GM18868 (cell line): ENCODE results near the gene SAMD9L.

ENCODE experiments used
- ATAC-seq: cut with Tn5 transposase; IDR thresholded peaks from one replicate; pipeline ENCODE4 v1.9.1; 2021; ENCODE audit warnings: mild to moderate bottlenecking, moderate library complexity; ENCODE audit not compliant: unreplicated experiment

SAMD9L gene

GRCh38 chr7:93148144-93148543 lies at the start of gene SAMD9L:
TSS of gene SAMD9L (minus strand) at chr7:93148385. CDS start at chr7:93135971, 12,414 bp downstream.
- peak; percentile 67 for ATAC-seq

DNA sequence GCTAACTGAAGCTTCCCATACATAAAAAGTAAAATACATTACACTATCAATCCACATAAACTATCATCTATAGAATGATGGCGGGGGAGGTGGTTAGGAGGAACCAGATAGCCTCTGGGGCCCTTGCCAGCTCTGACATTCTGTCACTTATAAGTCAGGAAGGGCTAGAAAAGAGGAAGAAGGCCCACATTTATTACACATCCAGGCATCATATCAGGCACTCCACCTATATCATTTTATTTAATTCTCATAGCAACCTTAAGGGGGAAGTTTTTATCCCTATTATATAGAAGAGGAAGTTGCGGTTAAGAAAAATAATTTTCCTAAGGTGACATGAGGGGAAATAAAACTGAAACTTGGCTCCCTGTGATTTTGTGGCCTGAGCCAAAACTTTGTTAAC lies 48.2 kb upstream of the SAMD9L start:
- no peak for ATAC-seq

DNA sequence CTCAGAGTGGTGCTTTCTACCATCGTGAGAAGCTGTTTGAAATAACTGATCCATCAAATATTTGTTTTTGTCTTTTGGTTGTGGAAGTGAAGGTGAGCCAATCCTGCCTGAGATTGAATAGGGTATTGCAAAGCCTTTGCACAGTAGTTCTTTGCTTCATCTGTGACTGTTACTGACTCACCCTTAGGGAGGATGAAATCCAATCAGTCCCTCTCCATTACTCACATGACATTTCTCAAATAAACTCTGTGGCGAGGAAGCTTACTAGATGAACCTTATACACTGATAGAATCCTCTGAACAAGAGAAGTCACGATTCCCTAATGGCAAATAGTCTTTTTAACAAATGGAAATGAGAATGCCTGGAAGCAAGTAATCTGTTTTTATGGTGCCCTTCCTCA lies 46.2 kb upstream of the SAMD9L start:
- ATAC-seq, result no peak

- no peak for ATAC-seq
Observed at GRCh38 chr7:93188870-93189634, 40.9 kb upstream of the SAMD9L start.

GRCh38 chr7:93185303-93186027 lies 37.3 kb upstream of the SAMD9L start:
- no peak for ATAC-seq

- no peak for ATAC-seq
Observed at GRCh38 chr7:93179173-93179572, 31.0 kb upstream of the SAMD9L start.

DNA sequence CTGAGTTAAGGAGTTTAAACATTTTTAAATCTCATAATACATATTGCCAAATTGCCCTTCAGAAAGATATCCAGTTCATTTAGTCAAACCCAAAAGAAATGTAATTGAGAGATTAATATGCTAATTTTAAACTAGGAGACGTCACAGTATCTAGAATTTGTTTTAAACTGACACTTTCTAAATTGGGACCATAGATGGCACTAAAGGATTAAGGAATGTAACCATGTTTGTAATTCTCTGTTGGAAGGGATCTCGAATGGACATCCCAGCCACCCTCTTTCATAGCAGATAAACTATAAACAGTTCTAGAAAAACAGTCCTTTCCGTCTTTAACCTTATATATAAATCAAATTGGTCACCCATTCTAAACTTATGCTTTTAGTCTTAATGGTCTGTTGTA lies 30.0 kb upstream of the SAMD9L start:
- no peak for ATAC-seq

GRCh38 chr7:93176992-93177580 lies 28.9 kb upstream of the SAMD9L start:
- ATAC-seq, result no peak

- ATAC-seq, result no peak
Observed at GRCh38 chr7:93175219-93175618, 27.0 kb upstream of the SAMD9L start.

DNA sequence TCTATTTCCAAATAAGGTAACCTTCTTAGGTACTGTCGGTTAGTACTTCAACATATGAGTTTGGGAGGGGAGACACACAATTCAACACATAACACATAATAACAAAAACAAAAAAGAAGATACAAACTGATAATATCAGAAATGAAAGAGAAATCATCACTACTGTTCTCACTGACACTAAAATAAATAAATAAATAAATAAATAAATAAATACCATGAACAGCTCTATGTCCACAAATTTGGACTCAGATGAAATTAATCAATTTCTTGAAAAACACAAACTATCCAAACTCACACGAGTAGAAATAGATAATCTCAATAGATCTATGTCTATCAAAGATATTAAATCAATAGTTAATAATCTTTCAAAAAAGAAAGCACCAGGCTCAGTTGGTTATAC lies 24.5 kb upstream of the SAMD9L start:
- no peak for ATAC-seq

GRCh38 chr7:93171606-93172226 lies 23.5 kb upstream of the SAMD9L start:
- ATAC-seq, result no peak

DNA sequence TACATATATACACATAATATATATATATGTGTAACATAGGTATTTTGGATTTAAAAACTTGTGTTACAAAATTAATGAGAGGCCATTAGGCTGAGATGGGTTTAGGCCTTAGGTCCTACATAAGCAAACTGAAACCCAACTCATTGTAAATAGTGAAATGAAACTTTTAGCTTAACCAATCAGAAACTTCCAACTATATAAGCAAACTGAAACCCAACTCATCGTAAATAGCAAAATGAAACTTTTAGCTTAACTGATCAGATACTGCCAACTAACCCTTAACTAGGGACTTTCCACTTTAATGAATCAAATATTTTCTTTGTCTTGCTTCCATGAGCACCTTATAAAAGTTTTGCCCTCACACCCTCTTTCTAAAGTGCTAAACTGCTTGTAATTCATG lies 17.3 kb upstream of the SAMD9L start:
- ATAC-seq, result peak; percentile 100

DNA sequence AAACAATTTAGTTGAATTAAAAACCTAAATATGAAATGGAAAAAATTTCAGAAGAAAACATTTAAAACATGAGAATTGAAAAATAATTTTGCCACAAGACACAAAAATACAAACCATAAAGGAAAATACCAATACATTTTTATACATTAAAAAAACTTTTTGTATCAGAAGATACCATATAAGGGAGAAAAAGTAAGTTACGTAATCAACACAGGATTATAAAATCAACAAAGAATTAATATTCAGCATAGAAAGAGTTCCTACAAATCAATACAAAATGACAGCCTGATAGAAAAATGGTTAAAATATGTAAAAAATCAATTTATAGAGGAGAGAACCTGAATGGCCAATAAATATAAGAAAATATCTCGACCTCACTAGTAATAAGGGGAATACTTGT lies 16.6 kb upstream of the SAMD9L start:
- no peak for ATAC-seq

GRCh38 chr7:93161181-93161762 lies 13.1 kb upstream of the SAMD9L start:
- ATAC-seq, result no peak

DNA sequence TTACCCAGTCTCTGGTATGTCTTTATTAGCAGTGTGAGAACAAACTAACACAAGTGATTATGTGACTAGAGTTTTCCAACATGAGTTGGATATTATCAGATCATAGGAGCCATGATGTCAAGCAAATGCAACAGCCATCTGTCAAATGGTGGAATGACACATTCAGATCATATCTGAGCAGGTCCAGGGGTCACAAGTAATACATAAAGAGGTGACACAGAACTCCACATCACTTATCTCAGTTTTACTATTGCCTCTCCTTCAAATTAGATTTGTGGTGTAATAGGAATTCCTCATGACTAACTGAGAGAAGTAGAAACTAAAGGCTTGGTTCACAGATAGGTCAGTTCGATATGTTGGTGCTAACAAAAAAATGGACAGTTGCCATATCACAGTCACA lies 12.2 kb upstream of the SAMD9L start:
- no peak for ATAC-seq

DNA sequence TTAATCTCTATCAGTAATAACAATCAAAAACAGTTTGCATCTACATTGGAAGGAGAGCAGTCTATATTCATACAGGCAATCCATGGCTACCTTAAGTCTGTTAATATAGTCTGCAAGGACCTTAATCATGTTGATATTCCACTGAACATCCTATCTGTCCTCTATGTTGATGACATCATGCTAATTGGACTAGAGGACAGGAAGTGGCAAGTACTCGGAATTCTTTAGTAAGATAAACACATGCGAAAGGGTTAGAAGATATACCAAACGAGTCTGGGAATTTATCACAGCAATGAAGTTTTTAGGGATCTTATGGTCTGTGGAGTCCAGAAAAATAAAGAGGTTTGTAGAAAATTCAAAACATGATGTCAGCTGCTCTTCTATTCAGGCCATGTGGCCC lies 11.3 kb upstream of the SAMD9L start:
- ATAC-seq, result no peak

DNA sequence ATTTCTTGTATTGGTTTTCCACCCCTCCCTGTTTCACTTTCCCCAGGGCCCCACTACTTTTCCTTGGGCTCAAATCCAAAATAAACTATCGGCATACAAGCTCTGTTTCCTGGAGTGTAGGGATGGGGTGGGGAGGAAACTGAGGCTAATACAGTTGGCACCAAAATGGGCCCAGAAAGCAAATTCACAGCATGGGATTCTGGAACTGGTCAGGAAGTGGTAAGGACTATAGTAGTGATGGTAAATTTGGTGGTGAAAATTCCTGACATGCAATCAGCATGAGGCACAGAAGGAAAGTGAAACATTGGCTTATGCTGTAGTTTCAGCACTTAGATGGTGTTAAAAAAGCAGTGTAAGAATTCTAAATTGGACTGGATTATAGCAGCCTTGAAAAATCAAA lies 8.7 kb upstream of the SAMD9L start:
- no peak for ATAC-seq

DNA sequence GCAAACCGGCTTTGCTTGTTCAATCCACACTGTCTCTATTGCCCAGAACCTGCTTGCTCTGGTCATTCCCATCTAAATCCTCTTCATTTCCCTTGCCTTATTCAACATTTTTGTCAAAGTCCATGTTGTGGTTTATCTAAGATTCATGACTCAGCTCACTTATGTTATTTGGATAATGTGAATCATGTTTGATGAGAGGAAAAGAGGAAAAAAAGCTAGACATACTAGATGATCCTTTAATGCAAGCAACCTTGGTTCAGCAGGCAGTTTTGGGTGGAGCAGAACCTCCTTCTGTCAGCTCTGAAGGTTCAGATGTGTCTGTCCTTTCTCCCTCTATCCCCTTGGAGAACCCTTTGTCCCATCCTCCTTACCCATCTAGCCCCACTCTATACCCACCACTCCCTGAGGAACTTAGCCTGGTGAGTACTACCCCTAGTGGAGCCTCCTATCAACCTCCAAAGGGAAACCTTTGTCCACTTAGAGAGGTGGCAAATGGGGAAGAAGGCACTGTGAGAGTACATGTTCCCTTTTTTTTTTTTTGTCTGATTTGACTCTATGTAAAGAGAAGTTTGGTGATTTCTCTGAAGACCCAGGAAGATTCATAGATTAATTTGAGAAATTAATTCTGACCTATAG lies 2.1 kb upstream of the SAMD9L start:
- ATAC-seq, result no peak

GRCh38 chr7:93148727-93149126 lies 542 bp upstream of the SAMD9L start:
- ATAC-seq, result no peak

- ATAC-seq, result peak; percentile 83
Observed at GRCh38 chr7:93147363-93147762, 822 bp downstream of the SAMD9L start.
